ENCODE data around the gene TRMT112.
A peak's percentile ranks its signal among the peaks of the same experiment; 100 is the strongest.
"Not testable (repeated sequence)": the region's sequence is repeated elsewhere in the genome, so short reads cannot be mapped to it uniquely, and the experiment has no call there.

The TRMT112 gene

DNA sequence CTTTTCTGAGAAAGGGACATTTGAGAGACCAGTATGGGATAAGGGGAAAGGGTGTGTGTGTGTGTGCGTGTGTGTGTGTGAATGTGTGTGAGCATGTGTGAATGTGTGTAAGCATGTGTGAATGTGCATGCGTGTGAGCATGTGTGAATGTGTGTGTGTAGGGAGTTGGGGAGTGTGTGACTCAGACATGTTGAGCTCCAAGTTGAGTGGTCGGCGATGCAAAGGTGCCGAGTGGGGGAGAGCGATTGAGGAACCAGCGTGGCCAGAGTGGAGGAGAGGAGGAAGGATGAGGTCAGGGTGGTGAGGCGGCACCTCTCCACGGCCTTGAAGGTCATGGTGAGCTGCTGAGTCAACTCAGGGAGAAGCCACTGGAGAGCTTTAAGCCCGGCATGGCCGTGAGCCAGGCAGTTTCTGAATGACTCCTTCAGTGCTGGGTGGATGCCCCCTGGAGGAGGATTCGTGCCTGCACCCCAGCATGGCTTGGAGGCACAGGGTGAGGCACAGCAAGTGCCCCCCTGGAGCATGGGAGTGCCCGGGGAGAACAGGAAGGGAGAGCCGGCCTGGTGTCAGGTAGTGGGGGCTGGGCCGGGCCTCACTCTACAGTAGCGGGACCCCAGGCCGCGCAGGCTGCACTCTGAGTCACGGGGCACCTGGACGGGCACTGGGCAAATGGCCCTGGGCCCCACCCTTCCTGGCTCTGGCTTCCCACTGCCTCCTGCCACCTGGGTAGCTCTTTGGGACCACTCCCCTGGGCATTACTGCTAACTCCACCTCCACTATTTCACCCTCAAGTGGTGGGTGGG is 14.4 kb upstream of the TRMT112 start:
- H3K27me3 Mint-ChIP-seq = no peaks in the 10 kb centered on the region

DNA sequence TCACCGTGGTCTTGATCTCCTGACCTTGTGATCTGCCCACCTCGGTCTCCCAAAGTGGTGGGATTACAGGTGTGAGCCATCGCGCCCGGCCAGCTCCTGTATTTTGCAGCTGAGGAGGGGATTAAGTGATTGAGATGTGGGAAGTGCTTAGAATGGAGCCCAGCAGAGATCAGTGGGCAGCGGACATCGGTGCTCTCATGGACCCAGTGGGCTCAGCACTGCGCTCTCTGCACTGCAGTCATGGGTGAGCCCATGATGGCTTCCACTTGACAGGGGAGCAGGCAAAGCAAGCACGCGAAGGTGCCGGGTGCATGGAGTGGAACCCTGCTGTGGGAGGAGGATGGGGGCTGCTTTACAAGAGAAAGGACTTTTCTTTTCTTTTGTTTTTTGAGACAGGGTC is 13.5 kb upstream of the TRMT112 start:
- H3K36me3 Mint-ChIP-seq (ENCODE audit: insufficient read depth) = peaks cover 4% of the 10 kb centered on the region
- DNase-seq = no peak
- peak overlapping the region in 1 of 2 donors; percentile 11 for H3K27ac Mint-ChIP-seq
- ATAC-seq (replicated peaks) = no peak
- H3K4me3 Mint-ChIP-seq = peak overlapping the region in 1 of 2 donors; percentile 52
- no peaks in the 10 kb centered on the region for H3K27me3 Mint-ChIP-seq
- H3K9me3 Mint-ChIP-seq = no peaks in the 10 kb centered on the region
- H3K4me1 Mint-ChIP-seq (ENCODE audit: low read depth in 2 of 2) = peaks cover 8 to 14% of the 10 kb centered on the region in 2 donors

More for the DNA sequence above, 14.4 kb upstream of the TRMT112 start:
- Mint-ChIP-seq H3K36me3 (ENCODE audit: insufficient read depth) (peaks cover 4% of the 10 kb centered on the region), H3K9me3 (no peaks in the 10 kb centered on the region), H3K27ac (peak overlapping the region; percentile 11 to 42), H3K4me3 (peak overlapping the region; percentile 47 to 52), H3K4me1 (ENCODE audit: low read depth in 2 of 2) (peaks cover 8 to 14% of the 10 kb centered on the region in 2 donors)
- ATAC-seq (replicated peaks) (peak; percentile 90), DNase-seq (peak; percentile 72 to 80 (median 73))

- H3K4me3 Mint-ChIP-seq = no peak overlapping the region
- H3K27ac Mint-ChIP-seq = no peak overlapping the region
- H3K4me1 Mint-ChIP-seq (ENCODE audit: low read depth in 2 of 2) = peaks cover 8 to 14% of the 10 kb centered on the region in 2 donors
- DNase-seq (no peak), ATAC-seq (replicated peaks) (no peak)
- peaks cover 8% of the 10 kb centered on the region for H3K36me3 Mint-ChIP-seq (ENCODE audit: insufficient read depth)
- no peaks in the 10 kb centered on the region for H3K27me3 Mint-ChIP-seq
- no peaks in the 10 kb centered on the region for H3K9me3 Mint-ChIP-seq
These were observed 10.6 kb upstream of the TRMT112 start for GRCh38 chr11:64327993-64328392.

DNA sequence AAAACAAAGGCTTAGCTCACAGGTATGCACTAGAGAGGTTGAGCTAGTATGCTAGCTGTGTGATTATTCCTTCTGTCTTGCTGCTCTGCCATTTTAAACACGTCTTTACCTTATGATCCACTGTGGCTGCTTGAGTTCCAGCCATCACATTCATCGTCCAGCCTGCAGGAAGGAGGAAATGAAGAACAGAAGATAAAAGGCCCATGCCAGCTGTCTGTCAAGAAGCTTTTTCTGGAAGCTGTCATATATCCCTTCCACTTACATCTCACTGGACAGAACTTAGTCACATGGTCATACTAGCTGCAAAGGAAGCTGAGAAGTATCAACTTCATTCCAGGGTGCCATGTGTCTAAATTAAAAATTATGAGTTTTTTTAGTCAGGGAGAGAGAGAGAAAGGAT is 10.0 kb upstream of the TRMT112 start:
- no peak overlapping the region for H3K4me3 Mint-ChIP-seq
- H3K27me3 Mint-ChIP-seq = no peaks in the 10 kb centered on the region
- H3K36me3 Mint-ChIP-seq (ENCODE audit: insufficient read depth) = peaks cover 8% of the 10 kb centered on the region
- H3K9me3 Mint-ChIP-seq = no peaks in the 10 kb centered on the region
- ATAC-seq (replicated peaks) (no peak), DNase-seq (no peak)
- H3K27ac Mint-ChIP-seq = no peak overlapping the region
- H3K4me1 Mint-ChIP-seq (ENCODE audit: low read depth in 2 of 2) = peaks cover 8 to 14% of the 10 kb centered on the region in 2 donors

DNA sequence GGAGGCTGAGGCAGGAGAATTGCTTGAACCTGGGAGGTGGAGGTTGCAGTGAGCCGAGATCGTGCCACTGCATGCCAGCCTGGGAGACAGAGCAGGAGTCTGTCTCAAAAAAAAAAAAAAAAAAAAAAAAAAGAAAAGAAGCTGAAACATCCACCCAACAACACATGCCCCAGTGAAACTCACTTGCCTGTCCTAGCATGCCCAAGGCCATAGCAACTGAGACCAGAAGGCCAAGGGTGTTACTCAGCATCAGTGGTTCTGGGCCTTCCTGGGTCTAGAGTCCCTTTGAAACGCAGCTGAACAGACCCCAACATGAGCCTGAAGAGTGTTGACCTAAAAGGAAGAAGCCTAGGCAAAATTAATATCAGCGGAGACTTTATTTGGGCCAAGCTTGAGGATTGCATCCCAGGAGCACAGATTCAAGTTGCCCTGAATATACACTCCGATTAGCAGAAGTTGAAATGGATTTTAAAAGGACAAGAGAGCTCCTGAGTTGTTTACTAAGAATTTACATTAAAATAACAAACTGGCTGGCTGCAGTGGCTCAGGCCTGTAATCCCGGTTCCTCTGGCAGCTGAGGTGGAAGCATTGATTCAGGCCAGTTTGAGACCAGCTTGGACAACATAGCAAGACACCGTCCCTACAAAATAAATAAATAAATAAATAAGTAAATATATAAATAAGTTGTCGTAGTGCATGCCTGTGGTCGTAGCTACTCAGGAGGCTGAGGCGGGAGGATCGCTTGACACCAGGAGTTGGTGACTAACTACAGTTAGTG is 7.5 kb upstream of the TRMT112 start:
- no peak overlapping the region for H3K27ac Mint-ChIP-seq
- ATAC-seq (replicated peaks) (no peak), DNase-seq (no peak)
- H3K27me3 Mint-ChIP-seq = no peaks in the 10 kb centered on the region
- peaks cover 4% of the 10 kb centered on the region in 2 donors for H3K4me1 Mint-ChIP-seq (ENCODE audit: low read depth in 2 of 2)
- no peak overlapping the region for H3K4me3 Mint-ChIP-seq
- no peaks in the 10 kb centered on the region for H3K9me3 Mint-ChIP-seq
- H3K36me3 Mint-ChIP-seq (ENCODE audit: insufficient read depth) = peaks cover 14% of the 10 kb centered on the region

GRCh38 chr11:64323984-64324383 is 6.6 kb upstream of the TRMT112 start:
- not testable (repeated sequence) for H3K4me3 Mint-ChIP-seq; H3K27ac Mint-ChIP-seq; H3K9me3 Mint-ChIP-seq; DNase-seq; H3K27me3 Mint-ChIP-seq; ATAC-seq (replicated peaks)
- Mint-ChIP-seq H3K4me1 (ENCODE audit: low read depth in 2 of 2) (peaks cover 9 to 11% of the 10 kb centered on the region in 2 donors), H3K36me3 (ENCODE audit: insufficient read depth) (peaks cover 22% of the 10 kb centered on the region)

DNA sequence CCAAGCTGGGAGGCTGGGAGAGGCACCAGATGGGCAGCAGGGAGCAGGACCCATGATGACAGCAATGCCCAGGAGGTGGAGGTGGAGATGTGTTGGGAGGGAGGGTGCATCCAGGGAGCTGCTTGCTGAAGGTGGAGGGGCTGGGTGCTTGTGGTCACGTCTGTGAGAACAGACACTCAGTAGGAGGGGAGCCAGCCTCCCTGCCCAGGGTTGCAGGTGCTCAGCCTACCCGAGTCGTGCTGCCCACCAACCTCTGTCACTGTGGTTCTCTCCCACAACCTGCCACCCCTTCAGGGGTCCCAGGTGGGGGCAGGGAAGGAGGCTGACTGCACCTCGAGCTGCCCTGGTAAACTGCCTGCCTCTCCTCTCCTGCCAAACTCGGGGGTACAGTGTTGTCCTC is 6.0 kb upstream of the TRMT112 start:
- DNase-seq (no peak), ATAC-seq (replicated peaks) (no peak)
- Mint-ChIP-seq H3K9me3 (no peaks in the 10 kb centered on the region), H3K27me3 (no peaks in the 10 kb centered on the region), H3K4me3 (no peak overlapping the region), H3K36me3 (ENCODE audit: insufficient read depth) (peaks cover 26% of the 10 kb centered on the region), H3K4me1 (ENCODE audit: low read depth in 2 of 2) (peaks cover 13 to 14% of the 10 kb centered on the region in 2 donors), H3K27ac (no peak overlapping the region)

DNA sequence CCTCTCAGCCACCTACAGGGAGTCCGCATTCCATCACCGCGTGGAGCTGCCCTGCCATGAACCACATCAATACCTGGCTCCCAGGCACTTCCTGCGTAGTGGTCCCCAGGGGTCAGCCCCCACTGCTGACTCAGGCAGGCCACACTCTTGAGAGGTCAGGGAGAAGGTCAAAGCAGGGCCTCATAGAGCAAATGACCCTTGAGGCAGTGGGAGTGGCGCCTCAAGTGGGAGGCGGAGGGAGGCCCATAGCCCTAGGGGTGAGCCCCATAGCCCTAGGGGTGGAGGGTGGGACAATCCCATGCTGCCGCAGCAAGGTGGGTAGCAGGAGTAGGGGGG is 5.5 kb upstream of the TRMT112 start:
- no peak for DNase-seq
- Mint-ChIP-seq H3K36me3 (ENCODE audit: insufficient read depth) (peaks cover 31% of the 10 kb centered on the region), H3K4me1 (ENCODE audit: low read depth in 2 of 2) (peaks cover 17 to 18% of the 10 kb centered on the region in 2 donors)

DNA sequence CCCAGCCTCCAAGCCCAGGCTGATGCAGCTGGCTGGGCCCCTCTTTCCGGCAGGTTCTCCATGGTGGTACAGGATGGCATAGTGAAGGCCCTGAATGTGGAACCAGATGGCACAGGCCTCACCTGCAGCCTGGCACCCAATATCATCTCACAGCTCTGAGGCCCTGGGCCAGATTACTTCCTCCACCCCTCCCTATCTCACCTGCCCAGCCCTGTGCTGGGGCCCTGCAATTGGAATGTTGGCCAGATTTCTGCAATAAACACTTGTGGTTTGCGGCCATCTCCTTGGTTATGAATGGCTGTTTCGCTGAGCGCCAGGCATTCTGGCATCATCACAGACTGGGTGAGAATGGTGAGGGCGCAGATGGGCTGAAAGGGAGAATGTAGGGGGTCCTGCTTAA is 4.2 kb upstream of the TRMT112 start:
- no peak overlapping the region for H3K27ac Mint-ChIP-seq
- no peak overlapping the region for H3K4me3 Mint-ChIP-seq
- H3K9me3 Mint-ChIP-seq = no peaks in the 10 kb centered on the region
- no peak for ATAC-seq (replicated peaks)
- no peak for DNase-seq
- peaks cover 45% of the 10 kb centered on the region for H3K36me3 Mint-ChIP-seq (ENCODE audit: insufficient read depth)
- no peaks in the 10 kb centered on the region for H3K27me3 Mint-ChIP-seq
- H3K4me1 Mint-ChIP-seq (ENCODE audit: low read depth in 2 of 2) = peaks cover 27 to 28% of the 10 kb centered on the region in 2 donors

More for the DNA sequence above, 5.5 kb upstream of the TRMT112 start:
- no peak for ATAC-seq (replicated peaks)
- Mint-ChIP-seq H3K4me3 (no peak overlapping the region), H3K27ac (no peak overlapping the region), H3K9me3 (no peaks in the 10 kb centered on the region), H3K27me3 (no peaks in the 10 kb centered on the region)

- H3K9me3 Mint-ChIP-seq = no peaks in the 10 kb centered on the region
- no peak for ATAC-seq (replicated peaks)
- peaks cover 49% of the 10 kb centered on the region for H3K36me3 Mint-ChIP-seq (ENCODE audit: insufficient read depth)
- no peak for DNase-seq
- peak overlapping the region in 1 of 2 donors; percentile 33 for H3K27ac Mint-ChIP-seq
- peaks cover 29 to 33% of the 10 kb centered on the region in 2 donors for H3K4me1 Mint-ChIP-seq (ENCODE audit: low read depth in 2 of 2)
- no peak overlapping the region for H3K4me3 Mint-ChIP-seq
- H3K27me3 Mint-ChIP-seq = no peaks in the 10 kb centered on the region
These were observed 3.7 kb upstream of the TRMT112 start for GRCh38 chr11:64321026-64321425.

DNA sequence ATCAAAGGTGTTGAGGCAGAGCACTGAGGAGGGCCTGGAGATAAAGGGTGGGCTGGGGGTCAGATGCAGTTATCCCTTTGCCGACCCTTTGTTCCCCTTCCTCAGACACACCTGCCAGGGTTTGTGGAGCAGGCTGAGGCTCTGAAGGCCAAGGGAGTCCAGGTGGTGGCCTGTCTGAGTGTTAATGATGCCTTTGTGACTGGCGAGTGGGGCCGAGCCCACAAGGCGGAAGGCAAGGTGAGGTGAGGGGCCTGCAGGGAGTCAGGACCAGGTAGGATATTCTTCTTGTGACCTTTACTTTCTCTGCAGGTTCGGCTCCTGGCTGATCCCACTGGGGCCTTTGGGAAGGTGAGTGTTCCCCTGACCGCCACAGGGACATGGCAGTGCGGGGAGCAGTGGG is 3.2 kb upstream of the TRMT112 start:
- H3K36me3 Mint-ChIP-seq (ENCODE audit: insufficient read depth) = peaks cover 49% of the 10 kb centered on the region
- DNase-seq (no peak), ATAC-seq (replicated peaks) (no peak)
- peaks cover 29 to 33% of the 10 kb centered on the region in 2 donors for H3K4me1 Mint-ChIP-seq (ENCODE audit: low read depth in 2 of 2)
- peak overlapping the region in 1 of 2 donors; percentile 33 for H3K27ac Mint-ChIP-seq
- H3K27me3 Mint-ChIP-seq = no peaks in the 10 kb centered on the region
- H3K9me3 Mint-ChIP-seq = no peaks in the 10 kb centered on the region
- no peak overlapping the region for H3K4me3 Mint-ChIP-seq

DNA sequence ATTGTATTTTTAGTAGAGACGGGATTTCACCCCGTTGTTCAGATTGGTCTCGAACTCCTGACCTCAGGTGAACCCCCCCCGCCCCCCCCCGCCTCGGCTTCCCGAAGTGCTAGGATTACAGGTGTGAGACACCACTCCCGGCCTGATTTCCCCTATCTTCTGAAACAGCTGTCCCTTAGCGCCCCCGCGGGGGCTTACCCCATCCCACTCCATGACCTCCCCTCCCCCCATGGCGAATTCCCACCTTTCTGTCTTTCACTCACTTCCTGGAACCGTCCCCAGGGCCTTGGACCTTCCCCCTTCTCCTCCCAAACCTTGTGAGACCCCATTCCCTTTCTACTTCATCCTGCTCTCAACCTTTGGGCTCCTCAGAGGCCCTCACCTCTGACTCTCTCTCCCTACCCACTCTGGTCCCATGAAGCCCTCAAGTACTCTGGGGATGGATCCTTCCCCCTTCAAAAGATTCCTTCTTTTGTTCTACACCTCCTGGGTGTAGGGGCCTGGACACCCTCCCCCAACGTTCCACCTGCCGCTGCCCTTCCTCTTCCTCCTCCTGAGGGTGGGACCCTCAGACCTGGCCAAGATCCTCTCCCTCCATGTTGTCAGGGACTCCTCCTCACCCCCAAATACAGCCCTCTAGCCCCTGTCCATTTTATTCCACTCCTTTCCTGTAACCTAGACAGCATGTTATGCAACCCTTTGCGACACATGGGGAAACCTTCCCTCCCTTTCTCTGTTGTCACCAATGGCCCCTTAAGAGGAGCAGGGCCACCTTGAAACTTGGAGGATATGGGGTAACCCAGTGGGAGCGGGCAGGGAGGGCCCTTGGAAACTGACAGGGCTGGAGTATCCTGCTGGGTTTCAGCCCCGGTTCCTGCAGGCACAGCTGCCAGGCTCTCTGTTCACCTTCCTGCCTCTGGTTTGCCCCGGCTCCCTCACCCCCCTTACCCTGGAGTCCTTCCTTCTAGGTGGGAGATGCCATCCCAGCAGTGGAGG is 1.7 kb upstream of the TRMT112 start:
- peaks cover 29 to 33% of the 10 kb centered on the region in 2 donors for H3K4me1 Mint-ChIP-seq (ENCODE audit: low read depth in 2 of 2)
- peak overlapping the region; percentile 88 to 94 for H3K4me3 Mint-ChIP-seq
- H3K9me3 Mint-ChIP-seq = no peaks in the 10 kb centered on the region
- H3K27me3 Mint-ChIP-seq = no peaks in the 10 kb centered on the region
- H3K36me3 Mint-ChIP-seq (ENCODE audit: insufficient read depth) = peaks cover 56% of the 10 kb centered on the region
- peak overlapping the region; percentile 98 to 99 for H3K27ac Mint-ChIP-seq
- no peak for DNase-seq
- ATAC-seq (replicated peaks) = no peak
